ENCODE data around the gene TECTA. TPM values are rescaled to one million over a fixed set of nuclear protein-coding genes. Genes with fewer than 3 reads are reported as not detected.
"Not testable (repeated sequence)": the region's sequence is repeated elsewhere in the genome, so short reads cannot be mapped to it uniquely, and the experiment has no call there.

Gene TECTA
- total RNA-seq, 1 donor = 0.72 TPM

GRCh38 chr11:121237686-121238658, 136.9 kb downstream of the TECTA start:
- Histone ChIP-seq H3K79me2 (ENCODE audit: insufficient read depth, low read length) (no peaks in the 10 kb centered on the region), H3K36me3 (ENCODE audit: insufficient read depth, low read length) (no peaks in the 10 kb centered on the region), H3K27me3 (ENCODE audit: insufficient read depth, low read length) (peaks cover 4% of the 10 kb centered on the region), H2AFZ (ENCODE audit: low read length) (no peak overlapping the region), H3K27ac (ENCODE audit: low read depth, low read length) (peak overlapping the region; percentile 30), H3K9me3 (ENCODE audit: low read depth, low read length) (no peaks in the 10 kb centered on the region), H3K4me3 (ENCODE audit: insufficient read depth, low read length) (no peak overlapping the region), H4K20me1 (ENCODE audit: insufficient read depth, low read length) (no peaks in the 10 kb centered on the region), H3K4me2 (ENCODE audit: insufficient read depth, low read length) (peak overlapping the region; percentile 50), H3K4me1 (ENCODE audit: insufficient read depth, low read length) (peaks cover 28% of the 10 kb centered on the region)
- no peak for DNase-seq (ENCODE audit: insufficient read length, low spot score, missing footprints)
- TF ChIP-seq, protein P1, sequence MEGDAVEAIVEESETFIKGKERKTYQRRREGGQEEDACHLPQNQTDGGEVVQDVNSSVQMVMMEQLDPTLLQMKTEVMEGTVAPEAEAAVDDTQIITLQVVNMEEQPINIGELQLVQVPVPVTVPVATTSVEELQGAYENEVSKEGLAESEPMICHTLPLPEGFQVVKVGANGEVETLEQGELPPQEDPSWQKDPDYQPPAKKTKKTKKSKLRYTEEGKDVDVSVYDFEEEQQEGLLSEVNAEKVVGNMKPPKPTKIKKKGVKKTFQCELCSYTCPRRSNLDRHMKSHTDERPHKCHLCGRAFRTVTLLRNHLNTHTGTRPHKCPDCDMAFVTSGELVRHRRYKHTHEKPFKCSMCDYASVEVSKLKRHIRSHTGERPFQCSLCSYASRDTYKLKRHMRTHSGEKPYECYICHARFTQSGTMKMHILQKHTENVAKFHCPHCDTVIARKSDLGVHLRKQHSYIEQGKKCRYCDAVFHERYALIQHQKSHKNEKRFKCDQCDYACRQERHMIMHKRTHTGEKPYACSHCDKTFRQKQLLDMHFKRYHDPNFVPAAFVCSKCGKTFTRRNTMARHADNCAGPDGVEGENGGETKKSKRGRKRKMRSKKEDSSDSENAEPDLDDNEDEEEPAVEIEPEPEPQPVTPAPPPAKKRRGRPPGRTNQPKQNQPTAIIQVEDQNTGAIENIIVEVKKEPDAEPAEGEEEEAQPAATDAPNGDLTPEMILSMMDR (IDR thresholded peaks at IDR 0.05; ENCODE audit: extremely low read depth, low read depth, low read length) = no peak

- Histone ChIP-seq H3K36me3 (ENCODE audit: insufficient read depth, low read length) (no peaks in the 10 kb centered on the region), H4K20me1 (ENCODE audit: insufficient read depth, low read length) (no peaks in the 10 kb centered on the region), H3K4me3 (ENCODE audit: insufficient read depth, low read length) (no peak overlapping the region), H3K9me3 (ENCODE audit: low read depth, low read length) (no peaks in the 10 kb centered on the region), H3K27me3 (ENCODE audit: insufficient read depth, low read length) (peaks cover 4% of the 10 kb centered on the region), H3K27ac (ENCODE audit: low read depth, low read length) (no peak overlapping the region), H3K4me2 (ENCODE audit: insufficient read depth, low read length) (no peak overlapping the region), H3K4me1 (ENCODE audit: insufficient read depth, low read length) (peaks cover 28% of the 10 kb centered on the region), H2AFZ (ENCODE audit: low read length) (no peak overlapping the region), H3K79me2 (ENCODE audit: insufficient read depth, low read length) (no peaks in the 10 kb centered on the region)
- TF ChIP-seq, protein P1 (IDR thresholded peaks at IDR 0.05; ENCODE audit: extremely low read depth, low read depth, low read length) = no peak
- DNase-seq (ENCODE audit: insufficient read length, low spot score, missing footprints) = no peak
Observed at GRCh38 chr11:121238956-121239355, 137.9 kb downstream of the TECTA start.

DNA sequence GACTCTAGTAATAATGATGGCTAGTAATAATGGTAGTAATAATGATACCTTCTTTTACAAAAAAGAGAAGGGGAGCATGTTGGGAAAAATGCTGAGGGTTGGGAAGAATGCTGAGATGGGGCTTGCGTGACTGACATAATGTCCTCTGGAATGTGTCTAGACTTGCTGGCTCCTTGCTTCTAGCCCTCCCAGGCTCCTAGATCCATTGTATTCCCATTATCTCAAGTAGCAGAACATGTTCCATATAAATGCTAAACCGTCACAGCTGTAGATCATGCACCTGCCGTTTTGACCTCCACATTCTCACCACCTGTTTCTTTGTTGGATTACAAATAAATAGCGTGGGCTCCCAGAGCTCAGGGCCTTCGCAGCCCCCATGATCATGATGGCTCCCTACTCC, 139.0 kb downstream of the TECTA start:
- DNase-seq (ENCODE audit: insufficient read length, low spot score, missing footprints); H3K36me3 ChIP-seq (ENCODE audit: insufficient read depth, low read length); H4K20me1 ChIP-seq (ENCODE audit: insufficient read depth, low read length); H3K4me3 ChIP-seq (ENCODE audit: insufficient read depth, low read length); H3K27me3 ChIP-seq (ENCODE audit: insufficient read depth, low read length); H3K4me2 ChIP-seq (ENCODE audit: insufficient read depth, low read length); H3K27ac ChIP-seq (ENCODE audit: low read depth, low read length); H2AFZ ChIP-seq (ENCODE audit: low read length); H3K79me2 ChIP-seq (ENCODE audit: insufficient read depth, low read length); H3K9me3 ChIP-seq (ENCODE audit: low read depth, low read length): not testable (repeated sequence)
- H3K4me1 ChIP-seq (ENCODE audit: insufficient read depth, low read length) = peaks cover 28% of the 10 kb centered on the region

DNA sequence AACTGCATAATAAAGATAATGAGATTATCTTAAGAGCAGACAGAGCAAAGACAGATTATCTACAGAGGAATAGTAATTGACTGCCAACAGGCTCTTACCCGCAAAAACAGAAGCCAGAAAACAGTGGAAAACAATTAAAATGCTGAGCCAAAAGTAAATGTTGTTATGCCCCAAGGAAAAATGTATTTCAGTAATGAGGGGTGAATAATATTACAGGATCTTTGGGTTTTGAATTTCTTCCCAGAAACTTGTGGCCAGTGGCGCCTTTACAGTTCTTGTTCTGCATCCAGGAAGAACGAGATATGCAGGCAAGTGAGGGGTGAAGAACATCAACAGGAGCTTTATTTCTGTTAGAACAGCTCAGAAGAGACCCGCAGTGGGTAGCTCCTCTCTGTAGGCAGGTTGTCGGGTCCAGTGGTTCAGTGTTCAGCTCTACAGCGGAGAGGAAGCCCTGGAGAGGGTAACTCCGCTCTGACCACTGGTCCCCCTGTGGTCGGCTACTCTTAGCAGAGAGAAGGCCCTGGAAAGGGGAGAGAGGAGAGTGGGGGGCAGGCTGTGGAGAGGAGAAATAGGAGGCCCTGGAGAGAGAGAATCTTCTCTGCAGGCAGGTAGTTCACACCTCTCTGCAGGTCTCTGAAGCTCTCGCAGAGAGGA, 139.7 kb downstream of the TECTA start:
- Histone ChIP-seq H4K20me1 (ENCODE audit: insufficient read depth, low read length) (no peaks in the 10 kb centered on the region), H3K27me3 (ENCODE audit: insufficient read depth, low read length) (peaks cover 4% of the 10 kb centered on the region), H3K4me1 (ENCODE audit: insufficient read depth, low read length) (peaks cover 28% of the 10 kb centered on the region), H2AFZ (ENCODE audit: low read length) (no peak overlapping the region), H3K27ac (ENCODE audit: low read depth, low read length) (no peak overlapping the region), H3K36me3 (ENCODE audit: insufficient read depth, low read length) (no peaks in the 10 kb centered on the region), H3K4me2 (ENCODE audit: insufficient read depth, low read length) (no peak overlapping the region), H3K79me2 (ENCODE audit: insufficient read depth, low read length) (no peaks in the 10 kb centered on the region), H3K4me3 (ENCODE audit: insufficient read depth, low read length) (no peak overlapping the region), H3K9me3 (ENCODE audit: low read depth, low read length) (no peaks in the 10 kb centered on the region)
- no peak for DNase-seq (ENCODE audit: insufficient read length, low spot score, missing footprints)
- TF ChIP-seq, protein P1 (IDR thresholded peaks at IDR 0.05; ENCODE audit: extremely low read depth, low read depth, low read length) = no peak

Other genes with a start within 250 kb of the TECTA start
- 34.8 and 41.6 TPM in 2 replicates for gene TBCEL, start 77.1 kb upstream of the TECTA start, total RNA-seq
- 63.7 and 93.7 TPM in 2 replicates for gene SC5D, start 191.5 kb downstream of the TECTA start, total RNA-seq

Data from osteoblast (primary cell).